ENCODE results near the gene DLG1. TPM values are rescaled to one million over a fixed set of nuclear protein-coding genes. Genes with fewer than 3 reads are reported as not detected.

The DLG1 gene
- total RNA-seq, 1 experiment from 2014 or later, result 90.2 TPM

GRCh38 chr3:197236362-197236761, 62.0 kb downstream of the DLG1 start:
- intact Hi-C loops (cut with micrococcal nuclease; ENCODE audit: unreplicated experiment), result no loop called here
- no peak overlapping the region for H3K4me3 ChIP-seq (ENCODE audit: low read depth in 2 of 2, low read length in 2 of 2)
- no peaks in the 10 kb centered on the region for H3K4me1 ChIP-seq (ENCODE audit: control insufficient read depth, insufficient read depth, low read length)
- H3K9me3 ChIP-seq (ENCODE audit: control insufficient read depth, insufficient read depth, low read depth, low read length), result peaks cover 10% of the 10 kb centered on the region; the same call in 1 of the 2 replicates
- no peak overlapping the region for H3K27ac ChIP-seq (ENCODE audit: low read length)
- ATAC-seq (no peak), DNase-seq (ENCODE audit: low read depth, low spot score) (no peak)
- ChIA-PET CTCF (no interaction called here), POLR2A (interaction anchor here (0.5 kb wide), 1 partner anchor 31 kb away, joined by 3 read pairs; no protein-coding TSS in a partner anchor)
- TF ChIP-seq TCF7L2 (IDR thresholded peaks at IDR 0.05; ENCODE audit: low read depth, low read length) (no peak), CTCF (IDR thresholded peaks at IDR 0.05) (no peak), POLR2AphosphoS5 (IDR thresholded peaks at IDR 0.05; ENCODE audit: low read depth, low read length) (no peak), SIN3A (IDR thresholded peaks at IDR 0.05; ENCODE audit: borderline replicate concordance, insufficient read depth, low read depth, low read length) (no peak), REST (IDR thresholded peaks at IDR 0.05; ENCODE audit: insufficient read depth in 1 of 2, low read depth in 2 of 2, low read length in 1 of 2) (no peak)
- no TSS peak for BruUV-seq (replicated peaks)
- H3K36me3 ChIP-seq (ENCODE audit: control insufficient read depth, insufficient read depth, low read length), result no peaks in the 10 kb centered on the region
- in situ Hi-C loops (cut with HindIII; ENCODE audit: low pct_unique_long_range_greater_than_20kb, low sequenced_read_pairs), result no loop called here
- H3K27me3 ChIP-seq (ENCODE audit: control insufficient read depth, insufficient read depth, low read length), result no peaks in the 10 kb centered on the region

- Histone ChIP-seq H3K4me3 (ENCODE audit: low read depth in 2 of 2, low read length in 2 of 2) (no peak overlapping the region), H3K27me3 (ENCODE audit: control insufficient read depth, insufficient read depth, low read length) (no peaks in the 10 kb centered on the region), H3K4me1 (ENCODE audit: control insufficient read depth, insufficient read depth, low read length) (no peaks in the 10 kb centered on the region), H3K36me3 (ENCODE audit: control insufficient read depth, insufficient read depth, low read length) (no peaks in the 10 kb centered on the region), H3K9me3 (ENCODE audit: control insufficient read depth, insufficient read depth, low read depth, low read length) (peaks cover 6% of the 10 kb centered on the region; the same call in 1 of the 2 replicates), H3K27ac (ENCODE audit: low read length) (no peak overlapping the region)
- TF ChIP-seq CTCF (IDR thresholded peaks at IDR 0.05) (no peak), TCF7L2 (IDR thresholded peaks at IDR 0.05; ENCODE audit: low read depth, low read length) (no peak), SIN3A (IDR thresholded peaks at IDR 0.05; ENCODE audit: borderline replicate concordance, insufficient read depth, low read depth, low read length) (no peak), REST (IDR thresholded peaks at IDR 0.05; ENCODE audit: insufficient read depth in 1 of 2, low read depth in 2 of 2, low read length in 1 of 2) (no peak), POLR2AphosphoS5 (IDR thresholded peaks at IDR 0.05; ENCODE audit: low read depth, low read length) (no peak)
- intact Hi-C loops (cut with micrococcal nuclease; ENCODE audit: unreplicated experiment) (no loop called here), in situ Hi-C loops (cut with HindIII; ENCODE audit: low pct_unique_long_range_greater_than_20kb, low sequenced_read_pairs) (loop anchor here (5.0 kb wide), 1 partner anchor 32 kb away; no protein-coding TSS in a partner anchor)
- no peak for DNase-seq (ENCODE audit: low read depth, low spot score)
- CTCF ChIA-PET, result interaction anchor here (0.6 kb wide), 1 partner anchor 187 kb away, joined by 3 read pairs; no protein-coding TSS in a partner anchor
- no peak for ATAC-seq
- POLR2A ChIA-PET, result interaction anchor here (0.7 kb wide), 1 partner anchor 11 kb away, joined by 3 read pairs; no protein-coding TSS in a partner anchor
- no TSS peak for BruUV-seq (replicated peaks)
These were observed 63.2 kb downstream of the DLG1 start for GRCh38 chr3:197234947-197235914.
